ENCODE data around the gene CDH18.

DNA sequence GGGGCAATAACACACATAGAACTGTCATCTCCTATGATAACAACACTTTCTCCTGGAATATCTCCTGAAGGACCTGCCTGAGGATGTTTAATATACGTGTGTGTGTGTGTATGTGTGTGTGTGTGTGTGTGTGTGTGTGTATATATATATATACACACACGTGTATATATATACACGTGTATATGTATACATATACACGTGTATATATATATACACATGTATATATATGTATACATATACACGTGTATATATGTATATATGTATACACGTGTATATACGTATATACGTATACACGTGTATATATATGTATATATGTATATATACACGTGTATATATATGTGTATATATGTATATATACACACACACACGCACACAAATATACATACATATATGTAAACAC lies 27.5 kb downstream of the CDH18 start:
- TF ChIP-seq SIN3A (IDR thresholded peaks at IDR 0.05; ENCODE audit: borderline replicate concordance, insufficient read depth, low read length): no peak
- TF ChIP-seq POLR2AphosphoS5 (IDR thresholded peaks at IDR 0.05; ENCODE audit: low read depth, low read length): no peak
- TF ChIP-seq TAF1 (IDR thresholded peaks at IDR 0.05; ENCODE audit: borderline replicate concordance, insufficient read depth, low read length): no peak
- TF ChIP-seq, protein P1, sequence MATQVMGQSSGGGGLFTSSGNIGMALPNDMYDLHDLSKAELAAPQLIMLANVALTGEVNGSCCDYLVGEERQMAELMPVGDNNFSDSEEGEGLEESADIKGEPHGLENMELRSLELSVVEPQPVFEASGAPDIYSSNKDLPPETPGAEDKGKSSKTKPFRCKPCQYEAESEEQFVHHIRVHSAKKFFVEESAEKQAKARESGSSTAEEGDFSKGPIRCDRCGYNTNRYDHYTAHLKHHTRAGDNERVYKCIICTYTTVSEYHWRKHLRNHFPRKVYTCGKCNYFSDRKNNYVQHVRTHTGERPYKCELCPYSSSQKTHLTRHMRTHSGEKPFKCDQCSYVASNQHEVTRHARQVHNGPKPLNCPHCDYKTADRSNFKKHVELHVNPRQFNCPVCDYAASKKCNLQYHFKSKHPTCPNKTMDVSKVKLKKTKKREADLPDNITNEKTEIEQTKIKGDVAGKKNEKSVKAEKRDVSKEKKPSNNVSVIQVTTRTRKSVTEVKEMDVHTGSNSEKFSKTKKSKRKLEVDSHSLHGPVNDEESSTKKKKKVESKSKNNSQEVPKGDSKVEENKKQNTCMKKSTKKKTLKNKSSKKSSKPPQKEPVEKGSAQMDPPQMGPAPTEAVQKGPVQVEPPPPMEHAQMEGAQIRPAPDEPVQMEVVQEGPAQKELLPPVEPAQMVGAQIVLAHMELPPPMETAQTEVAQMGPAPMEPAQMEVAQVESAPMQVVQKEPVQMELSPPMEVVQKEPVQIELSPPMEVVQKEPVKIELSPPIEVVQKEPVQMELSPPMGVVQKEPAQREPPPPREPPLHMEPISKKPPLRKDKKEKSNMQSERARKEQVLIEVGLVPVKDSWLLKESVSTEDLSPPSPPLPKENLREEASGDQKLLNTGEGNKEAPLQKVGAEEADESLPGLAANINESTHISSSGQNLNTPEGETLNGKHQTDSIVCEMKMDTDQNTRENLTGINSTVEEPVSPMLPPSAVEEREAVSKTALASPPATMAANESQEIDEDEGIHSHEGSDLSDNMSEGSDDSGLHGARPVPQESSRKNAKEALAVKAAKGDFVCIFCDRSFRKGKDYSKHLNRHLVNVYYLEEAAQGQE (IDR thresholded peaks at IDR 0.05; ENCODE audit: insufficient read depth in 1 of 2, low read depth in 2 of 2, low read length in 2 of 2): no peak
